HepG2 (cell line): Measurements from ENCODE around the gene SRC. TPM values are rescaled to one million over a fixed set of nuclear protein-coding genes. Genes with fewer than 3 reads are reported as not detected.

ENCODE experiments used
- ATAC-seq: fragments of 200-7000 bp; cut with Tn5 transposase; 3 replicates; pipeline ENCODE4 v1.9.1; 2020; ENCODE audit warnings: mild to moderate bottlenecking, moderate library complexity
- BruUV-seq: library from RNA; stranded (reverse); fragments of 400-500 nt; replicated peaks from 2 replicates; lab custom pipeline; 2021; lab: Mats Ljungman, UMichigan
- CTCF ChIA-PET: fragments of 300-600 bp; formaldehyde crosslinking; extraction: SDS; loops from one replicate; lab custom pipeline; 2021; ENCODE audit warnings: low total read pairs, inconsistent platforms, low intra/inter-chr PET ratio; lab: Yijun Ruan, JAX
- POLR2A ChIA-PET: fragments of 350-600 bp; sonication (Branson Sonifier 250); formaldehyde crosslinking; loops from one replicate; lab custom pipeline; 2020; ENCODE audit warnings: antibody characterized with exemption, inconsistent platforms; lab: Yijun Ruan, JAX
- DNase-seq: peaks from one replicate; pipeline ENCODE4 v3.0.0-alpha.2; 2015; ENCODE audit warnings: low spot score
- FAIRE-seq: peaks from 3 replicates; lab custom pipeline; 2011; peaks lifted over from hg19 to GRCh38; lab: Jason Lieb, UNC
- H2AFZ ChIP-seq: one replicate; pipeline ENCODE4 v1.6.1; 2011; ENCODE audit warnings: low read length, inconsistent platforms
- H3K27ac ChIP-seq: fragments of 300-600 bp; 3 replicates; pipeline ENCODE4 v1.8.0; 2011; ENCODE audit warnings: mixed run types, mild to moderate bottlenecking, mixed read lengths, low read length, inconsistent platforms; ENCODE audit not compliant: insufficient read depth; ENCODE audit errors: extremely low read length
- H3K27me3 ChIP-seq, 2 experiments: fragments of 200-600 bp in 1 of 2; 2 replicates in 1 of 2; 3 replicates in 1 of 2; pipeline versions ENCODE4 v1.6.0 to v1.8.0; 2011; ENCODE audit warnings: low read length in 2 of 2, mild to moderate bottlenecking in 2 of 2, moderate library complexity in 2 of 2, inconsistent platforms in 1 of 2; ENCODE audit not compliant: insufficient read depth in 2 of 2, control insufficient read depth in 1 of 2
- H3K36me3 ChIP-seq, 2 experiments: fragments of 200-600 bp in 1 of 2; replicated peaks in 1 of 2; 2 replicates in 1 of 2; 3 replicates in 1 of 2; pipeline versions ENCODE4 v1.5.1 to v1.8.0; 2011; ENCODE audit warnings: low read length in 2 of 2, inconsistent platforms in 1 of 2; ENCODE audit not compliant: insufficient read depth in 2 of 2, control insufficient read depth in 1 of 2
- H3K4me1 ChIP-seq: 2 replicates; pipeline ENCODE4 v1.5.1; 2012; ENCODE audit warnings: low read length, inconsistent platforms; ENCODE audit not compliant: insufficient read depth
- H3K4me2 ChIP-seq: 2 replicates; pipeline ENCODE4 v1.6.0; 2011; ENCODE audit warnings: low read depth, low read length, inconsistent platforms
- H3K4me3 ChIP-seq, 3 experiments: fragments of 200-600 bp in 1 of 3; sonication (generic), shearing (Covaris generic) in 1 of 3; replicated peaks in 1 of 3; 2 replicates each; pipeline ENCODE4 v1.5.1; 2011 to 2016; ENCODE audit warnings: low read length in 3 of 3, inconsistent platforms in 2 of 3, low read depth in 2 of 3, mild to moderate bottlenecking in 2 of 3, control low read depth in 1 of 3, mixed read lengths in 1 of 3; ENCODE audit not compliant: insufficient read depth in 1 of 3
- H3K79me2 ChIP-seq: one replicate; pipeline ENCODE4 v1.6.1; 2011; ENCODE audit warnings: low read length, inconsistent platforms; ENCODE audit not compliant: insufficient read depth
- H3K9ac ChIP-seq: 2 replicates; pipeline ENCODE4 v1.6.0; 2011; ENCODE audit warnings: mild to moderate bottlenecking, low read depth, low read length, inconsistent platforms; ENCODE audit not compliant: insufficient read depth
- H3K9me3 ChIP-seq: 2 replicates; pipeline ENCODE4 v1.5.1; 2012; ENCODE audit warnings: mild to moderate bottlenecking, low read length
- H4K20me1 ChIP-seq: 2 replicates; pipeline ENCODE4 v1.6.0; 2011; ENCODE audit warnings: inconsistent platforms, mild to moderate bottlenecking, low read length, moderate library complexity; ENCODE audit not compliant: insufficient read depth
- GLI4 ChIP-seq: sonication (generic); formaldehyde crosslinking; IDR thresholded peaks from 2 replicates; pipeline ENCODE4 v1.5.1; 2020; ENCODE audit warnings: missing genetic modification reagents, mild to moderate bottlenecking, moderate library complexity, borderline replicate concordance
- GPN1 ChIP-seq: sonication (generic); formaldehyde crosslinking; IDR thresholded peaks from 2 replicates; pipeline ENCODE4 v1.5.1; 2020; ENCODE audit warnings: missing genetic modification reagents, borderline replicate concordance
- HOXA9 ChIP-seq: sonication (generic); formaldehyde crosslinking; IDR thresholded peaks from 2 replicates; pipeline ENCODE4 v1.8.1; 2022; ENCODE audit warnings: missing genetic modification reagents, mild to moderate bottlenecking, moderate library complexity, borderline replicate concordance
- MED1 ChIP-seq: sonication (generic); formaldehyde crosslinking; IDR thresholded peaks from 2 replicates; pipeline ENCODE4 v1.4.0; 2020; ENCODE audit warnings: missing genetic modification reagents
- NFE2L2 ChIP-seq: fragments of 150-350 bp; IDR thresholded peaks from 2 replicates; pipeline ENCODE4 v1.6.1; 2014; ENCODE audit warnings: low read length
- TEAD3 ChIP-seq: optimal IDR thresholded peaks from 2 replicates; pipeline ENCODE3; 2016; ENCODE audit warnings: borderline replicate concordance
- THAP9 ChIP-seq: sonication (generic); formaldehyde crosslinking; IDR thresholded peaks from 2 replicates; pipeline ENCODE4; 2020; ENCODE audit warnings: missing genetic modification reagents, mild to moderate bottlenecking, borderline replicate concordance
- WIZ ChIP-seq: sonication (generic); formaldehyde crosslinking; IDR thresholded peaks from 2 replicates; pipeline ENCODE4 v1.5.1; 2020; ENCODE audit warnings: mild to moderate bottlenecking, missing genetic modification reagents
- ZNF747 ChIP-seq: sonication (generic); formaldehyde crosslinking; IDR thresholded peaks from 2 replicates; pipeline ENCODE4 v1.8.1; 2023; ENCODE audit warnings: missing genetic modification reagents, mild to moderate bottlenecking, borderline replicate concordance
- WGBS: methylation state at CpG from one replicate; pipeline ENCODE4 v1.1.6; 2017; ENCODE audit warnings: low lambda C conversion rate; 5-methylcytosine and 5-hydroxymethylcytosine counted together
- in situ Hi-C: cut with HindIII; loops from 2 replicates; pipeline ENCODE4 v1.10.0; 2017; ENCODE audit warnings: low pct_unique_long_range_greater_than_20kb; ENCODE audit not compliant: extremely low pct_ligation_motif_present
- intact Hi-C: fragments of 100-400 bp; cut with micrococcal nuclease; formaldehyde crosslinking; loops from one replicate; pipeline ENCODE4 v1.10.0; 2022; ENCODE audit not compliant: unreplicated experiment
- polyA plus RNA-seq, 8 experiments: library from polyadenylated mRNA; depleted of rRNA in 3 of 8; stranded (reverse) in 7 of 8; unstranded in 1 of 8; fragments of >200 nt; fragmentation: Illumina TruSeq in 4 of 8; extraction: Trizol in 4 of 8; gene quantifications; 2 replicates each; pipeline versions ENCODE4 v1.2.1 to v1.2.3, GENCODE V29; 2011 to 2016; ENCODE audit warnings: low read depth in 4 of 8, missing spikeins in 1 of 8, mixed read lengths in 1 of 8; ENCODE audit not compliant: insufficient read depth in 1 of 8
- total RNA-seq, 5 experiments: library from RNA; depleted of rRNA; stranded (reverse); fragments of >200 nt; fragmentation: Illumina TruSeq; extraction: Trizol; gene quantifications; 2 replicates each; pipeline ENCODE4 v1.2.3, GENCODE V29; 2016; ENCODE audit warnings: low read depth in 1 of 5

The SRC gene
- total and polyA plus RNA-seq, 2 of the 13 experiments (the other 11 are each of a cell fraction or from before 2014, with no cell fraction given): 54.7 to 192 TPM

- in situ Hi-C loops (no loop called here), intact Hi-C loops (no loop called here)
- Histone ChIP-seq H3K27me3 (peaks cover 8 to 82% of the 10 kb centered on the region in 2 experiments; a peak in 4 of 5 replicates), H4K20me1 (no peaks in the 10 kb centered on the region), H3K27ac (no peak overlapping the region), H3K9ac (no peak overlapping the region), H3K36me3 (no peaks in the 10 kb centered on the region), H3K4me1 (no peaks in the 10 kb centered on the region), H3K79me2 (no peaks in the 10 kb centered on the region), H3K4me2 (no peak overlapping the region), H3K9me3 (no peaks in the 10 kb centered on the region), H2AFZ (no peak overlapping the region), H3K4me3 (no peak overlapping the region)
- ATAC-seq (no peak), DNase-seq (no peak), FAIRE-seq (no peak)
- CTCF ChIA-PET: no interaction called here
- 35% methylated on average over 18 of the region's 18 CpGs for WGBS
- POLR2A ChIA-PET: no interaction called here
- no TSS peak for BruUV-seq
- TF ChIP-seq TEAD3 (CRISPR knock-in tag) (no peak), THAP9 (no peak), WIZ (CRISPR knock-in tag) (no peak), GLI4 (CRISPR knock-in tag) (no peak), MED1 (CRISPR knock-in tag) (no peak), GPN1 (CRISPR knock-in tag) (no peak), ZNF747 (no peak), NFE2L2 (no peak), HOXA9 (no peak)
Measured at GRCh38 chr20:37426106-37426505, 80.2 kb downstream of the SRC start.
